A549 (cell line): ENCODE data around the gene CH25H. TPM values are rescaled to one million over a fixed set of nuclear protein-coding genes. Genes with fewer than 3 reads are reported as not detected.

Source experiments
- ATAC-seq, 2 experiments: fragments of 200-7000 bp in 1 of 2; fragments of >200 bp in 1 of 2; cut with Nextera tagmentation in 1 of 2; cut with Tn5 transposase in 1 of 2; 3 replicates each; pipeline versions ENCODE4 v1.8.0 to v1.9.1; 2018 to 2020; ENCODE audit warnings: mild to moderate bottlenecking in 1 of 2, moderate library complexity in 1 of 2
- CTCF ChIA-PET: fragments of 300-600 bp; sonication (Branson Sonifier 250); formaldehyde crosslinking; extraction: SDS; loops from one replicate; lab custom pipeline; 2021; ENCODE audit warnings: antibody characterized with exemption, inconsistent platforms; lab: Yijun Ruan, JAX
- POLR2A ChIA-PET: fragments of 350-600 bp; formaldehyde crosslinking; extraction: SDS; loops from one replicate; lab custom pipeline; 2021; ENCODE audit warnings: antibody characterized with exemption, inconsistent platforms; lab: Yijun Ruan, JAX
- DNase-seq, 2 experiments: peaks; one replicate each; pipeline versions ENCODE4 v3.0.0 to v3.0.0-alpha.2; 2011 to 2016; ENCODE audit warnings: low read depth in 1 of 2, low spot score in 1 of 2
- FAIRE-seq: peaks from 2 replicates; lab custom pipeline; 2011; peaks lifted over from hg19 to GRCh38; lab: Jason Lieb, UNC
- H3K27ac ChIP-seq, 2 experiments: fragments of >200 bp; sonication (Bioruptor Twin); formaldehyde crosslinking; 3 replicates each; pipeline ENCODE4 v1.5.1; 2016 to 2017
- H3K4me1 ChIP-seq: fragments of >200 bp; sonication (Bioruptor Twin); formaldehyde crosslinking; 3 replicates; pipeline ENCODE4 v1.6.1; 2016
- H3K4me2 ChIP-seq: fragments of >200 bp; sonication (Bioruptor Twin); formaldehyde crosslinking; 3 replicates; pipeline ENCODE4 v1.6.1; 2016
- H3K4me3 ChIP-seq: fragments of >200 bp; sonication (Bioruptor Twin); formaldehyde crosslinking; 3 replicates; pipeline ENCODE4 v1.5.1; 2016
- H3K9me3 ChIP-seq: fragments of >200 bp; sonication (Bioruptor Twin); formaldehyde crosslinking; 3 replicates; pipeline ENCODE4 v1.6.1; 2016
- ATOH8 ChIP-seq: fragments of 250-450 bp; sonication (Bioruptor Pico); IDR thresholded peaks from 2 replicates; pipeline ENCODE4 v1.5.0; 2020; ENCODE audit warnings: low read depth, mild to moderate bottlenecking, moderate library complexity
- BCL3 ChIP-seq: fragments of >200 bp; sonication (Bioruptor Twin); formaldehyde crosslinking; IDR thresholded peaks from 3 replicates; pipeline ENCODE4 v1.6.1; 2016
- BHLHE40 ChIP-seq: IDR thresholded peaks from 2 replicates; pipeline ENCODE4 v1.6.1; 2012; ENCODE audit warnings: low read depth, low read length, inconsistent platforms
- CBX2 ChIP-seq: fragments of 200-600 bp; sonication (generic); IDR thresholded peaks from 2 replicates; pipeline ENCODE4 v1.6.1; 2016; ENCODE audit warnings: low read depth, mild to moderate bottlenecking, borderline replicate concordance
- CEBPB ChIP-seq, 2 experiments: fragments of >200 bp in 1 of 2; sonication (Bioruptor Twin) in 1 of 2; formaldehyde crosslinking in 1 of 2; IDR thresholded peaks; 2 replicates each; pipeline ENCODE4 v1.6.1; 2012 to 2016
- CHD4 ChIP-seq: fragments of 200-600 bp; sonication (generic); IDR thresholded peaks from 2 replicates; pipeline ENCODE4 v1.6.1; 2016; ENCODE audit warnings: antibody characterized with exemption, mild to moderate bottlenecking, borderline replicate concordance
- E2F6 ChIP-seq: IDR thresholded peaks from 2 replicates; pipeline ENCODE4 v1.6.1; 2012; ENCODE audit warnings: low read depth, borderline replicate concordance
- FOSL2 ChIP-seq, 2 experiments: fragments of 450-650 bp in 1 of 2; fragments of >200 bp in 1 of 2; sonication (Bioruptor Twin) in 1 of 2; formaldehyde crosslinking; IDR thresholded peaks; 2 replicates each; pipeline versions ENCODE4 v1.5.0 to v1.6.1; 2016 to 2020; ENCODE audit warnings: mild to moderate bottlenecking in 1 of 2, moderate library complexity in 1 of 2
- FOXS1 ChIP-seq: fragments of 250-450 bp; sonication (Bioruptor Pico); IDR thresholded peaks from 2 replicates; pipeline ENCODE4 v1.5.0; 2020; ENCODE audit warnings: mild to moderate bottlenecking, moderate library complexity
- HES2 ChIP-seq: fragments of >200 bp; sonication (Bioruptor Twin); formaldehyde crosslinking; IDR thresholded peaks from 2 replicates; pipeline ENCODE4 v1.6.1; 2016
- HMGXB4 ChIP-seq: fragments of 250-450 bp; sonication (Bioruptor Pico); IDR thresholded peaks from 2 replicates; pipeline ENCODE4 v1.5.0; 2021; ENCODE audit warnings: mild to moderate bottlenecking, moderate library complexity, borderline replicate concordance
- HOXB13 ChIP-seq: fragments of 250-450 bp; sonication (Bioruptor Pico); IDR thresholded peaks from 2 replicates; pipeline ENCODE4 v1.5.0; 2020; ENCODE audit warnings: low read depth, mild to moderate bottlenecking, moderate library complexity
- MAFK ChIP-seq: fragments of 450-650 bp; IDR thresholded peaks from 2 replicates; pipeline ENCODE4 v1.6.1; 2014; ENCODE audit not compliant: partially characterized antibody
- MAX ChIP-seq: IDR thresholded peaks from 2 replicates; pipeline ENCODE4 v1.6.1; 2012
- MAZ ChIP-seq: fragments of 150-350 bp; IDR thresholded peaks from 2 replicates; pipeline ENCODE4 v1.6.1; 2014; ENCODE audit warnings: antibody characterized with exemption, low read depth, low read length, borderline replicate concordance
- NFE2L2 ChIP-seq: fragments of 150-350 bp; conservative IDR thresholded peaks from 2 replicates; pipeline ENCODE4 v1.6.1; 2014; ENCODE audit warnings: low read length
- NR3C1 ChIP-seq: fragments of >200 bp; sonication (Bioruptor Twin); formaldehyde crosslinking; IDR thresholded peaks from 3 replicates; pipeline ENCODE4 v1.6.1; 2017
- PHF8 ChIP-seq: fragments of 200-600 bp; sonication (generic); IDR thresholded peaks from 2 replicates; pipeline ENCODE4 v1.6.1; 2016; ENCODE audit warnings: low read depth, mild to moderate bottlenecking, antibody characterized with exemption, moderate library complexity, borderline replicate concordance
- POLR2A ChIP-seq: IDR thresholded peaks from 2 replicates; pipeline ENCODE4 v1.6.1; 2012; ENCODE audit warnings: mild to moderate bottlenecking, low read length
- RAD21 ChIP-seq, 2 experiments: fragments of >200 bp in 1 of 2; sonication (Bioruptor Twin) in 1 of 2; formaldehyde crosslinking in 1 of 2; IDR thresholded peaks in 1 of 2; conservative IDR thresholded peaks in 1 of 2; 2 replicates in 1 of 2; 3 replicates in 1 of 2; pipeline ENCODE4 v1.6.1; 2012 to 2018; ENCODE audit warnings: inconsistent platforms in 1 of 2
- RCOR1 ChIP-seq: fragments of 150-350 bp; IDR thresholded peaks from 2 replicates; pipeline ENCODE4 v1.6.1; 2014; ENCODE audit warnings: antibody characterized with exemption, low read length, low read depth
- RFX5 ChIP-seq: fragments of 450-650 bp; IDR thresholded peaks from 2 replicates; pipeline ENCODE4 v1.7.1; 2014; ENCODE audit warnings: antibody characterized with exemption, mild to moderate bottlenecking, moderate library complexity
- RNF2 ChIP-seq: fragments of 200-600 bp; sonication (generic); IDR thresholded peaks from 2 replicates; pipeline ENCODE4 v1.6.1; 2016; ENCODE audit warnings: low read depth, mild to moderate bottlenecking, antibody characterized with exemption, moderate library complexity, borderline replicate concordance
- TFCP2L1 ChIP-seq: fragments of 250-450 bp; sonication (Bioruptor Pico); IDR thresholded peaks from 2 replicates; pipeline ENCODE4 v1.5.0; 2021; ENCODE audit warnings: mild to moderate bottlenecking
- ZFP36 ChIP-seq: fragments of 450-650 bp; IDR thresholded peaks from 2 replicates; pipeline ENCODE4 v1.6.1; 2014; ENCODE audit warnings: borderline replicate concordance; ENCODE audit not compliant: partially characterized antibody
- ZNF302 ChIP-seq: fragments of 250-450 bp; sonication (Bioruptor Pico); IDR thresholded peaks from 2 replicates; pipeline ENCODE4 v1.9.0; 2021; ENCODE audit warnings: inconsistent platforms, mild to moderate bottlenecking, moderate library complexity
- WGBS: methylation state at CpG from one replicate; pipeline ENCODE4 v1.1.6; 2017; ENCODE audit errors: missing lambda C conversion rate; 5-methylcytosine and 5-hydroxymethylcytosine counted together
- polyA plus RNA-seq, 4 experiments: library from polyadenylated mRNA; depleted of rRNA in 3 of 4; stranded (reverse); fragments of >200 nt; fragmentation: RNase III in 1 of 4; extraction: RNeasy Plus Mini Kit Qiagen cat#74134 plus additional on column Dnase treatment in 1 of 4; gene quantifications; 2 replicates in 3 of 4; 3 replicates in 1 of 4; pipeline ENCODE4 v1.2.3, GENCODE V29; 2011 to 2017

CH25H gene
- polyA plus RNA-seq, 2 of the 4 experiments (the other 2 are of a cell fraction): not detected

GRCh38 chr10:89233033-89233432, 25.9 kb upstream of the CH25H start:
- no peaks in the 10 kb centered on the region for H3K4me1 ChIP-seq
- WGBS: 77% methylated on average over 2 of the region's 2 CpGs
- no peak for DNase-seq
- ChIA-PET CTCF (interaction anchor here (1.2 to 4.7 kb wide), 3 partner anchors 14 to 397 kb away, joined by 3 to 31 read pairs (median 5); no protein-coding TSS in a partner anchor), POLR2A (no interaction called here)
- no peak for ATAC-seq
- H3K27ac ChIP-seq: no peak overlapping the region
- no peak overlapping the region for H3K4me2 ChIP-seq
- no peak for FAIRE-seq
- no peaks in the 10 kb centered on the region for H3K9me3 ChIP-seq
- TF ChIP-seq RCOR1 (no peak), FOSL2 (IDR thresholded peaks at IDR 0.05) (no peak), FOSL2 (CRISPR knock-in tag; IDR thresholded peaks at IDR 0.05) (no peak), BCL3 (no peak), ZFP36 (no peak), RNF2 (no peak), MAFK (no peak), PHF8 (no peak), E2F6 (no peak), CBX2 (no peak), HES2 (no peak), RFX5 (no peak)
- no peak overlapping the region for H3K4me3 ChIP-seq

- H3K4me2 ChIP-seq: no peak overlapping the region
- TF ChIP-seq CEBPB (IDR thresholded peaks at IDR 0.05) (no peak), ZFP36 (no peak), FOXS1 (CRISPR knock-in tag) (no peak), TFCP2L1 (CRISPR knock-in tag) (no peak), BHLHE40 (no peak), ZNF302 (CRISPR knock-in tag) (no peak), RAD21 (conservative IDR thresholded peaks at IDR 0.05 in 1 of 2, IDR thresholded peaks at IDR 0.05 in 1 of 2) (no peak), POLR2A (no peak), MAZ (no peak), ATOH8 (no peak), MAFK (no peak), HOXB13 (no peak), CBX2 (no peak), NR3C1 (no peak), MAX (no peak), HMGXB4 (CRISPR knock-in tag) (no peak), NFE2L2 (no peak), CHD4 (no peak)
- no peak overlapping the region for H3K4me3 ChIP-seq
- no peaks in the 10 kb centered on the region for H3K4me1 ChIP-seq
- H3K27ac ChIP-seq: no peak overlapping the region
- no peak for ATAC-seq
- H3K9me3 ChIP-seq: no peaks in the 10 kb centered on the region
- POLR2A ChIA-PET: no interaction called here
- DNase-seq: no peak
- no peak for FAIRE-seq
- CTCF ChIA-PET: interaction anchor here (4.7 kb wide), 1 partner anchor 10 kb away, joined by 31 read pairs; no protein-coding TSS in a partner anchor
Measured at GRCh38 chr10:89228962-89229361, 21.8 kb upstream of the CH25H start.
